ENCODE results near the gene MEI1.

Gene MEI1

DNA sequence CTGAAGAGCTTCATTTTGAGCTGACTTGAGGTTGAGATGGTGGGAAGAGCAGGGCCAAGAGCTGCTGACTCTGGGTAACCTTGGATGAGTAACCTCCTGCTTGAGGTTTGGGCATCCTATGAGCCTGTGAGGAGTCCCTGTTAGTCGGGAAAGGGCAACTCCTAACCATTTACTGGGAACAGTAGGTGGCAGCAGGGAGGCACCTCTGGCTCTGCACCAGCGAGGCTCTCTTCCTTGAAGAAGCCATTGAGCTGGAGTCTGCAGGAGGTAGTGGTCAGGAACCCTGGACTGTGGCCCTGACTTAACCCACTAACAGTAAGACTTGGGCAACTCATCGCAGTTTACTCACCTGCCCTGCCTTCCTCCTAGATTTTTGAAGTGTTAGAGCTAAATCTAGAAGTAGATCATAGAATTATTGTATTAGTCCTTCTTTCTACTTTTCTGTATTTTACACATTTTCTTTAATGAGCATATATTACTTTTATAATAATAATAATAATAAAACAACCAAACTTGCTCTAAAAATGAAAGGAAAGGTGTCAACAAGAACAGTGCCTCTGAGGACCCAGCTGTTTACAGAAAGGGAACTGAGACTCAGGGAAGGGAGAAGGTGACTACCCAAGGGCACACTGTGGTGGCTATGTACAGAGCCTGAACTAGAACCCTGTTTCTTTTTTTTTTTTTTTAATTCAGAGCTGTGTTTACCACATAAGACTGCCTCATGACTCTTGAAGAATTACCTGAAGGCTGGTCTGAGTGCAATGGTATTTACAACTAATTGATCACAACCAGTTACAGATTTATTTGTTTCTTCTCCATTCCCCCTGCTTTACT, 47.5 kb downstream of the MEI1 start:
- no peaks in the 10 kb centered on the region for H3K27me3 ChIP-seq (ENCODE audit: low read depth, low read length)
- H3K36me3 ChIP-seq (ENCODE audit: control insufficient read depth in 1 of 2, insufficient read depth in 2 of 2, low read length in 2 of 2), result no peaks in the 10 kb centered on the region
- H3K9me3 ChIP-seq (ENCODE audit: control insufficient read depth in 1 of 2, low read length in 2 of 2), result no peaks in the 10 kb centered on the region
- H3K27ac ChIP-seq (ENCODE audit: low read length), result no peak overlapping the region
- no peak overlapping the region for H3K4me3 ChIP-seq (ENCODE audit: low read depth in 1 of 2, low read length in 2 of 2)
- no peaks in the 10 kb centered on the region for H3K4me1 ChIP-seq (ENCODE audit: control insufficient read depth in 1 of 2, insufficient read depth in 2 of 2, low read length in 2 of 2)

DNA sequence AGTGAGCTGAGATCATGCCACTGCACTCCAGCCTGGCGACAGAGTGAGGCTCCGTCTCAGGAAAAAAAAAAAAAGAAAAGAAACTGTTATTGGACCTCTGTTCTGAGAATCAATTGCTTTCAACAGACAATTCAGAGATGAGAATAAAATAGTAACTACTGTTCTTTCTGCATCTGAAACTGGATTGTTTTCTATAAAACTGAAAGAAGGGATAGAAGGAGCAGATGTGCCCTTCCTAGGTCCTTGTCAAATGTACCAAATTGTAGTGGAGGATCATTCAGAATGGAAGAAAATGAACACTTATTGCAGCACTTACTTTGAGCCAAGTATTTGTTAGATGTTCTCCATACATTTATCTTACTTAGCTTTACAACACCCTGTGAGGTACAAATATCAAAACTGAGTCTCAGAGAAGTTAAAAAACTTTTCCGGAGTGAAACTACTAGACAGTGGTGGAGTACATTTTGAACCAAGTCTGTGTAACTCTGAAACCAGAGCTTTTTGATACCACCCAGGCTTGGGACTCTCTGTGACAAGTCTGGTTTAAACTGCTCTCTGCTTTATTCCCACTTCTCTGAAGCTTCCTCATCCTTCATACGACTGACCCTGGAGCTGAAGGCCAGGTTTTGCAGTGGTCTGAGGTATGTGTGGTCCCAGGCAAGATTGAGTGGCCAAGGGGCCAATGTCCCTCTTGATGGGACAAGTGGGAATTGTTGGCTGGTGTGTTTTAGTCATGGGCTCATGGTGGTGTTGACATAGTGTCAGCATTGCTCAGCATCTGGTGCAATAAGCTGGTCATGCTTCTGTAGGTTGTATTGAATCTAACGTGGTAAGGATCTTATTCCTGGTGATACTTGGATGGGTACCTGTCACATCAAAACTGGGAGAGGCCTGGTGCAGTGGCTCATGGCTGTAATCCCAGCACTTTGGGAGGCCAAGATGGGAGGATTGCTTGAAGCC, 53.0 kb downstream of the MEI1 start:
- H3K27me3 ChIP-seq (ENCODE audit: low read depth, low read length), result no peaks in the 10 kb centered on the region

DNA sequence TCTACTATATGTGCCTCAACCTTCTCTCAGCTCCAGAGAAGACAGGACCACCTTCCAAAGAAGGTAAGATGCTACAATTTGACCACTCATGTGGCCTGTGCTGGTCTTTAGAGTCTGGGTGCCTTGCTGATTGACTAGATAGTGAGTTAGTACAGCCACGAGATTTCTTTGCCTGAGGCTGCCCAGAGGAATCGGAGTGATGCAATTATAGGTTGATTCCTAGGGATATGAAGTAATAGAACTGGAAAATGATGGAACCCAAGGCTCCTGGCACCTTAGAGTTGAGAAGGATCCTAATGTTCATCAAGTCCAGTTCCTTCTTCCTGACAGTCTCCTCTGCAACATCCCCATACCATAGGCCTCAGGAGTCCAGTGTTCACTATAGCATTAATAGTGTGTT, 54.7 kb downstream of the MEI1 start:
- Histone ChIP-seq H3K4me3 (ENCODE audit: low read depth in 1 of 2, low read length in 2 of 2) (no peak overlapping the region), H3K4me1 (ENCODE audit: control insufficient read depth in 1 of 2, insufficient read depth in 2 of 2, low read length in 2 of 2) (no peaks in the 10 kb centered on the region), H3K27me3 (ENCODE audit: low read depth, low read length) (no peaks in the 10 kb centered on the region), H3K27ac (ENCODE audit: low read length) (no peak overlapping the region), H3K9me3 (ENCODE audit: control insufficient read depth in 1 of 2, low read length in 2 of 2) (no peaks in the 10 kb centered on the region), H3K36me3 (ENCODE audit: control insufficient read depth in 1 of 2, insufficient read depth in 2 of 2, low read length in 2 of 2) (no peaks in the 10 kb centered on the region)

More for the DNA sequence above, 53.0 kb downstream of the MEI1 start:
- no peak overlapping the region for H3K27ac ChIP-seq (ENCODE audit: low read length)
- no peaks in the 10 kb centered on the region for H3K4me1 ChIP-seq (ENCODE audit: control insufficient read depth in 1 of 2, insufficient read depth in 2 of 2, low read length in 2 of 2)
- H3K4me3 ChIP-seq (ENCODE audit: low read depth in 1 of 2, low read length in 2 of 2), result no peak overlapping the region
- no peaks in the 10 kb centered on the region for H3K36me3 ChIP-seq (ENCODE audit: control insufficient read depth in 1 of 2, insufficient read depth in 2 of 2, low read length in 2 of 2)
- no peaks in the 10 kb centered on the region for H3K9me3 ChIP-seq (ENCODE audit: control insufficient read depth in 1 of 2, low read length in 2 of 2)

- H3K27ac ChIP-seq (ENCODE audit: low read length), result no peak overlapping the region
- no peaks in the 10 kb centered on the region for H3K36me3 ChIP-seq (ENCODE audit: control insufficient read depth in 1 of 2, insufficient read depth in 2 of 2, low read length in 2 of 2)
- H3K4me1 ChIP-seq (ENCODE audit: control insufficient read depth in 1 of 2, insufficient read depth in 2 of 2, low read length in 2 of 2), result no peaks in the 10 kb centered on the region
- H3K4me3 ChIP-seq (ENCODE audit: low read depth in 1 of 2, low read length in 2 of 2), result no peak overlapping the region
- no peaks in the 10 kb centered on the region for H3K27me3 ChIP-seq (ENCODE audit: low read depth, low read length)
- H3K9me3 ChIP-seq (ENCODE audit: control insufficient read depth in 1 of 2, low read length in 2 of 2), result no peaks in the 10 kb centered on the region
These were observed 58.2 kb downstream of the MEI1 start for GRCh38 chr22:41757502-41757901.

GRCh38 chr22:41758231-41758630, 58.9 kb downstream of the MEI1 start:
- Histone ChIP-seq H3K27me3 (ENCODE audit: low read depth, low read length) (no peaks in the 10 kb centered on the region), H3K27ac (ENCODE audit: low read length) (no peak overlapping the region), H3K4me1 (ENCODE audit: control insufficient read depth in 1 of 2, insufficient read depth in 2 of 2, low read length in 2 of 2) (no peaks in the 10 kb centered on the region), H3K36me3 (ENCODE audit: control insufficient read depth in 1 of 2, insufficient read depth in 2 of 2, low read length in 2 of 2) (no peaks in the 10 kb centered on the region), H3K9me3 (ENCODE audit: control insufficient read depth in 1 of 2, low read length in 2 of 2) (no peaks in the 10 kb centered on the region), H3K4me3 (ENCODE audit: low read depth in 1 of 2, low read length in 2 of 2) (no peak overlapping the region)

GRCh38 chr22:41762980-41763779, 63.9 kb downstream of the MEI1 start:
- Histone ChIP-seq H3K9me3 (ENCODE audit: control insufficient read depth in 1 of 2, low read length in 2 of 2) (no peaks in the 10 kb centered on the region), H3K4me1 (ENCODE audit: control insufficient read depth in 1 of 2, insufficient read depth in 2 of 2, low read length in 2 of 2) (no peaks in the 10 kb centered on the region), H3K27ac (ENCODE audit: low read length) (no peak overlapping the region), H3K27me3 (ENCODE audit: low read depth, low read length) (no peaks in the 10 kb centered on the region), H3K4me3 (ENCODE audit: low read depth in 1 of 2, low read length in 2 of 2) (no peak overlapping the region), H3K36me3 (ENCODE audit: control insufficient read depth in 1 of 2, insufficient read depth in 2 of 2, low read length in 2 of 2) (no peaks in the 10 kb centered on the region)

DNA sequence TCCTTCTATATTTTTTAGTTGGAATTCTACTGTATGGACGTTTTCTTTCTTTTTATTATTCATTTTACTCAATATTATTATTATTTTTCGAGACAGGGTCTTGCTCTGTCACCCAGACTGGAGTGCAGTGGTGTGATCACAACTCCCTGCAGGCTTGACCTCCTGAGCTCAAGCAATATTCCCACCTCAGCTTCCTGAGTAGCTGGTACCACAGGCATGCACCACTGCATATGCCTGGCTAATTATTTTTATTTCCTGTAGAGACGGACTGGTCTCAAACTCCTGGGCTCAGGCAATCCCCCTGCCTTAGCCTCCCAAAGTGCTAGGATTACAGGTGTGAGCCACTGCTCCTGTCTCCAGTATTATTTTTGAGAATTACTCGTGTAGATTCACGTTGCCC, 67.2 kb downstream of the MEI1 start:
- Histone ChIP-seq H3K4me1 (ENCODE audit: control insufficient read depth in 1 of 2, insufficient read depth in 2 of 2, low read length in 2 of 2) (no peaks in the 10 kb centered on the region), H3K4me3 (ENCODE audit: low read depth in 1 of 2, low read length in 2 of 2) (no peak overlapping the region), H3K36me3 (ENCODE audit: control insufficient read depth in 1 of 2, insufficient read depth in 2 of 2, low read length in 2 of 2) (no peaks in the 10 kb centered on the region), H3K9me3 (ENCODE audit: control insufficient read depth in 1 of 2, low read length in 2 of 2) (no peaks in the 10 kb centered on the region), H3K27ac (ENCODE audit: low read length) (no peak overlapping the region), H3K27me3 (ENCODE audit: low read depth, low read length) (no peaks in the 10 kb centered on the region)

DNA sequence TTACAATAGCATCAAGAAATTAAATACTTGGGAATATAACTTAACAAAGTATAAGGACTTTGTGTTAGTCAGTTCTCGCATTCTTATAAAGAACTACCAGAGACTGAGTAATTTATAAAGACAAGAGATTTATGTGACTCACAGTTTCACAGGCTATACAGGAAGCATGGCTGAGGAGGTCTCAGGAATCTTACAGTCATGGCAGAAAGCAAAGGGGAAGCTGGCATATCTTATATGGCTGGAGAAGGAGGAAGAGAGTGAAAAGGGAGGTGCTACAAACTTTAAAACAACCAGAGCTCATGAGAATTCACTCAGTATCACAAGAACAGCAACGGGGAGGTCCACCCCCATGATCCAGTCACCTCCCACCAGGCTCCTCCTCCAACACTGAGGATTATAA, 69.1 kb downstream of the MEI1 start:
- Histone ChIP-seq H3K4me3 (ENCODE audit: low read depth in 1 of 2, low read length in 2 of 2) (no peak overlapping the region), H3K27ac (ENCODE audit: low read length) (no peak overlapping the region), H3K27me3 (ENCODE audit: low read depth, low read length) (no peaks in the 10 kb centered on the region), H3K4me1 (ENCODE audit: control insufficient read depth in 1 of 2, insufficient read depth in 2 of 2, low read length in 2 of 2) (no peaks in the 10 kb centered on the region), H3K9me3 (ENCODE audit: control insufficient read depth in 1 of 2, low read length in 2 of 2) (no peaks in the 10 kb centered on the region), H3K36me3 (ENCODE audit: control insufficient read depth in 1 of 2, insufficient read depth in 2 of 2, low read length in 2 of 2) (no peaks in the 10 kb centered on the region)

- no peak overlapping the region for H3K4me3 ChIP-seq (ENCODE audit: low read depth in 1 of 2, low read length in 2 of 2)
- no peaks in the 10 kb centered on the region for H3K27me3 ChIP-seq (ENCODE audit: low read depth, low read length)
- H3K4me1 ChIP-seq (ENCODE audit: control insufficient read depth in 1 of 2, insufficient read depth in 2 of 2, low read length in 2 of 2), result no peaks in the 10 kb centered on the region
- no peak overlapping the region for H3K27ac ChIP-seq (ENCODE audit: low read length)
- H3K9me3 ChIP-seq (ENCODE audit: control insufficient read depth in 1 of 2, low read length in 2 of 2), result no peaks in the 10 kb centered on the region
- no peaks in the 10 kb centered on the region for H3K36me3 ChIP-seq (ENCODE audit: control insufficient read depth in 1 of 2, insufficient read depth in 2 of 2, low read length in 2 of 2)
These were observed 71.6 kb downstream of the MEI1 start for GRCh38 chr22:41770715-41771468.

DNA sequence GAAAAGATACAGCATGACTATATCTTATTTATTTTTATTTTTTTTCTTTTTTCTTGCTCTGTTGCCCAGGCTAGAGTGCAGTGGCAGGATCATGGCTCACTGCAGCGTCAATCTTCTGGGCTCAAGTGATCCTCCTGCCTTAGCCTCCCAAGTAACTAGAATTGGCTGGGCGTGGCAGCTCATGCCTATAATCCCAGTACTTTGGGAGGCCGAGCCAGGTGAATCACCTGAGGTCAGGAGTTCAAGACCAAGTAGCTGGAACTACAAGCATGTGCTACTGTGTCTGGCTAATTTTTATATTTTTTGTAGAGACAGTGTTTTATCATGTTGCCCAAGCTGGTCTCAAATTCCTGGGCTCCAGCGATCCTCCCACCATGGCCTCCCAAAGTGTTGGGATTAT, 72.9 kb downstream of the MEI1 start:
- Histone ChIP-seq H3K4me3 (ENCODE audit: low read depth in 1 of 2, low read length in 2 of 2) (no peak overlapping the region), H3K36me3 (ENCODE audit: control insufficient read depth in 1 of 2, insufficient read depth in 2 of 2, low read length in 2 of 2) (no peaks in the 10 kb centered on the region), H3K9me3 (ENCODE audit: control insufficient read depth in 1 of 2, low read length in 2 of 2) (no peaks in the 10 kb centered on the region), H3K27me3 (ENCODE audit: low read depth, low read length) (no peaks in the 10 kb centered on the region), H3K27ac (ENCODE audit: low read length) (no peak overlapping the region), H3K4me1 (ENCODE audit: control insufficient read depth in 1 of 2, insufficient read depth in 2 of 2, low read length in 2 of 2) (no peaks in the 10 kb centered on the region)
